Fibroblast of skin of left quadriceps (primary cell): ENCODE results near the gene ADAM19.
A peak's percentile ranks its signal among the peaks of the same experiment; 100 is the strongest.

ENCODE experiments used
- DNase-seq, 2 experiments: peaks; one replicate each; pipeline ENCODE4 v3.0.0-alpha.2; 2013; ENCODE audit warnings: low read depth in 2 of 2

Gene ADAM19

GRCh38 chr5:157516006-157516405 lies 59.6 kb downstream of the ADAM19 start:
- peak; percentile 75 for DNase-seq

DNA sequence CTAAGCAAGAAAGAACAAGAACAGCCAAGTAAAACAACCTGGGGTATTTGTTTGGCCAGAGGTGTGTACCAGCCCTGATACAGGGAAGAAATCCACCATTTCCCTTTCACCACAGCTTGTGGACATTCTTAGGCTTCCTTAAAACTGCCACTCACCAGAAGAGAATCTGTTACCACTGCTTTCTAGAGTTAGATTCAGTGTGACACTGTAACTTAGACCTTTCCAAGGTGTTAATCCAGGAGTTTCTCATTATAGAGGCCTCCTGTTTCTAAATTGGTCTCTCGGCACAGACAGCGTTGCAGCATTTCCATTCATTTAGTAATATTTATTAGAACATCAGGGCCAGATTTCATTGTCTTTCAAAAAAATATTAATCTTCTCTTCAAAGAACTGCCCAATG lies 60.6 kb downstream of the ADAM19 start:
- DNase-seq = no peak

DNA sequence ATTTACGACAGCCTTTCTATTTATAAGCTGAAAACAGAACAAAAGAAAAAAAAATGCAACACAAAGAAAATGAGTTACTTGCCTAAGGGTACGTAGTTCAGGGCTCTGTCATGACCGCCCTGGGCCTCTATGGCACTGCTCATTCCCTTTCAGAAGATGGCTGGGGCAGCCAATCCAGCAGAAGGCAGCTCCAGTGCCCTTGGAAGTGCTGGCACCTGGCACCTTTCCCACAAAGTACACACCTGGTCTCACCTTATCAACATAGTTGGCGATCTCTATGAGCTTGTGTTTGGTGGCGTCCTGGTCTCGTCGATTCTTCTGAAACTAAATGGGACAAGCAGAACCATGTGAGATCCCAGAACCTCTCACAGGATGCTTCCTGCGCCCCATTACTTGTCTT lies 62.4 kb downstream of the ADAM19 start:
- no peak for DNase-seq

GRCh38 chr5:157511651-157512644 lies 63.6 kb downstream of the ADAM19 start:
- DNase-seq = peak; percentile 92 to 93

GRCh38 chr5:157510682-157511081 lies 64.9 kb downstream of the ADAM19 start:
- no peak for DNase-seq

DNA sequence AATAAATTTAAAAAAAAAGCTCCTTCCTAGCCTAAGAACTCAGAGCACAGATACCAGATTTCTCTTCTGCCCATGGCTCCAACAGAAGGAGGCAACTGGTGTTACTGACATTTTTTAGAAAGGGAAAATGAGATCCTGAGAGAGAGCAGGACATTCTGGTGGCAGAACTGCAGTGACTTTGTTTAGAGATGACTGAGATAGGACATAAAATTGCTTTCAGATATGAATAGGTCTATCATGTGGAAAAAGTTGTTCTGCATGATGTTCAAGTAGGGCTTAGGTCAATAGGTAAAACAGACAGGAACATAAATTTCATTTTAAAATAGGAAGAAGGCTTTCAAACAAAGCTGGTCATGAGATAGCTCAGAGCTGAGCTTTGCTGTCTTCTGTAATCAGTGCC lies 66.0 kb downstream of the ADAM19 start:
- DNase-seq = no peak

DNA sequence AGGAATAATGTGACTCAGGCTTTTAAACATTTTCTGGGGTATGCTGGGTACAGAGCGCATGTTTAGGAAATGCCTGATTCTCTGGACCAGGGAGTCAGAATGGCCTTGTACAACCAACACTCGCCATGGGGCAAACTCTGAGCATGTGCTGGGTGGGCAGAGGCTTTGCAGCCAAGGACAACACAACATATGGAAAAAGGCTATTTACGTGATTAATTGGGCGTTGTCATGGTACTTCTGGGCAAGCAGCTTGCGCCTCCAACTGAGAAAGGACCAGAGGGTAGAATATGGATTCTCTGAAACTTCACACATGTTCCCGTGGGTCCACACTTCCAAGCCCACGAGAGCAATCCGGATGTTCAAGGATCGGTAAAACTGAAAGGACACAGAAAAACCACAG lies 66.5 kb downstream of the ADAM19 start:
- DNase-seq = no peak

DNA sequence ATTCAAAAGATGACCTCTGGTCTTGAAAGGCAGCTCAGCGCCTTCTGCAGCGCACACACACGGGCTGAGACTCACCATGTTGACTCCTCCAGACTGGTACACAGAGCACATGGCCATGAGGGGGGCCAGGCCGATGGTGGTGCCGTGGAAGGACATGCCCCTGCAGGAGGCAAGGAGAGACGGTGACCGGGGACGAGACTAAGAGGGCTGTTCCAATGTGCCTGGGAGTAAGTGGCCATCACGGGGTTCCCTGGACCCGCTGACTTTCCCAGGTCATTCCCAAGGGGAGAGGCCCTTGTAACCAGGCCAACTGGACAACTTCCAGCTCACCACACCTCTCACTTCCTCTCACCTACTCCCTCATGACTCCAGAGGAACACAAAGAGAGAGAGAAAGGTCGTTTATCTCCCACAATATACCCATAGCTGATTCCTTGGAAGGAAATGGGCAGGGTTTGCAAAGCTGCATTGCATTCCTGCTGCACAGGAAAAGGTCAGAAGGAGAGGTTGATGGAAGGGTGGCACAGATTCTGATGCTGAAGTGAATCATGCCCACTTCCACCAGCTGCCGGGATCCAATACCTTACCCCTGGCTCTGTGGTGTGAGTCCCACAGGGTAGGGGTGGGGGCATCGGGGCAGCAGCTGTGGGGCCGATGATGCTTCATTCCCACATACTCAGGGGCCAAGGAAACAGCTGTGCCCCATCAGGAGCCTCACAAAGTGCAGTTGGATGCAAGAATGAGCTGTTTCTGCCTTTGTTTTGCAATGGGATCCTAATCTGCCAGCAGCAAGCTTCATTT lies 68.4 kb downstream of the ADAM19 start:
- DNase-seq = no peak

DNA sequence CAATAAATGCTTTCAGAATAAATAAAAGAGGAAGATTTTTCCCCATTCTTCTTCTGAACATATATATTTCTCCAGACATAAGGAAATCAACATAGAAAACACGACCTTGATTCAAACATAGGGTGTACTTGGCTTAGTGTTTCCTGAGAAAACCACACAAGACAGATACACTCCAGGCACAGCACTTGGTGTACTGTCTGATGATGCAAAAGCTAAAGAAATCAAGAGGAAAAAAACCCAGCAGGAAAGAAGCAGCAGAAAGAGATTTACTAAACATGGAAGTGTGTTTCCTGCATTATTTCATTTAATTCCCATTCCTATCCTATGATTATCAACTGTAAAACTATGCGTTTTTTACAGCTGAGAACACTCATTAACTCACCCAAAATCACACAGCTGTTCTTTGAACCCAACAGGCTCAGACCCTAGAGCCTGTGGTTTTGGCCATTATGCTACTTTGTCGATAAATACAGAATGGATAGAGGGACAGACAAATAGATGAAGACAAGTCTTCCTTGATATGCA lies 69.4 kb downstream of the ADAM19 start:
- DNase-seq = no peak

DNA sequence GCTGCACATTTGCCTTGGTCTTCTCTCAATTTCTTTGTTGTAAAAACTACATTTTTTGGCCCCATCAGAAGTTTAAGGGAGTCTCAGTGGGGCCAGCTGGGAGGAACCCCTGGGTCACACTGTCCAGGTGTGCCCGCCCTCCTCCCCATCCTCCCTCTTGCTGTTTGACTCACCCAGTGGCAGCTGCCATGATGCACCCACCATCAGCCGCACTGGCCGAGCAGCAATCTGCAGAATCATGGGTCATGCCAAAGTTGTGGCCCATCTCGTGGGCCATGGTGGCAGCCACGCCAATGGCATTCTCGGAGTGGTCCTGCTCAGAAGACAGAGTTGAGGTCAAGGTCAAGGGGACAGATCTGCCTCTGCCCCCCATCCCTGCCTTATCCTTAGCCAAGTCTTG lies 70.1 kb downstream of the ADAM19 start:
- DNase-seq = no peak

- no peak for DNase-seq
These were observed 71.5 kb downstream of the ADAM19 start for GRCh38 chr5:157504053-157504452.

GRCh38 chr5:157502143-157502647 lies 73.4 kb downstream of the ADAM19 start:
- DNase-seq = no peak

- DNase-seq = no peak
These were observed 77.5 kb downstream of the ADAM19 start for GRCh38 chr5:157497875-157498611.

DNA sequence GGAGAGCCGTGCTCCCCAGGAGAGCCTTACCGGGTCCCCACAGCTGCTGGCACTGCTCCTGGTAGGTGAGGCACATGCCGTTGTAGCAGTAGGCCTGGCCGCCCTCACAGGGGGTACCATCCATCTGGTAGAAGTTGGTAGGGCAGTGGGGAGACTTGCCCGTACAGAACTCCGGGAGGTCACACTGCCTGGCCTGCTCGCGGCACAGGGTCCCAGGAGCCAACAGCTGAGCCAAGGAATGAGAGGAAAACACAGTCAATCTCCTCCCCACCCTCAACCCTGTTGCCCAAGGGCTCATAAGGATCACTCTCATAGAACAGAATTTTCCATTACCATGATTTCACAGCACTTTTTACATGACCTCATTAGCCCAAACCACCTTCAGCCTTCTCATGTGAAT lies 78.7 kb downstream of the ADAM19 start:
- DNase-seq = no peak

DNA sequence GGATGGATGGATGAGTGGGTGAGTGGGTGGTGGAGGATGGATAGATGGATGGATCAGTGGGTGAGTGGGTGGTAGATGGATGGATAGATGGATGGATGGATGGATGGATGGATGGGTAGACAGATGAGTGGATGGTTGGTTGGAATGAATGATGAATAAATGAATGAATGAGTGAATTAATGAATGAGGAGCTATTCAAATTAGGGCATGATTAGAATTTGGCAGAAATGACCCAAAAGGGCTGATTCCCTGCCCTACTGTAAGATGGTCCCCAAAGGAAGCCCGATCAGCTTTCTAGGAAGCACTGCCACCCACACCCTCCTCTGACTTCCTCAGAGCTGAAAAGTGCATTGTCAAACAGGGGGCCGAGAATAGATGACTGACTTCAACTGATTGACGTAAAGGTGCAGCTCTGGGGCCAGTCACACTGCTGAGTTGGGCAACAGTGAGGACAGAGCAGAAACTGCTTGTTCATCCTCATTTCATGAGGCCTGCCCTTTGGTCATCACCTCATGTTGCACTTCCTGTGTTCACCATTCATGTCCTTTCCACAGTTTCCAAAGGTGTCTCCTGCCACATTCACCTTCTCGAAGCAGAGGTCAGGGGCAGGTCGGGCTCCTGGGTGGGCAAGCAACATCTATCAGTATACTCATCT lies 81.3 kb downstream of the ADAM19 start:
- DNase-seq = no peak

DNA sequence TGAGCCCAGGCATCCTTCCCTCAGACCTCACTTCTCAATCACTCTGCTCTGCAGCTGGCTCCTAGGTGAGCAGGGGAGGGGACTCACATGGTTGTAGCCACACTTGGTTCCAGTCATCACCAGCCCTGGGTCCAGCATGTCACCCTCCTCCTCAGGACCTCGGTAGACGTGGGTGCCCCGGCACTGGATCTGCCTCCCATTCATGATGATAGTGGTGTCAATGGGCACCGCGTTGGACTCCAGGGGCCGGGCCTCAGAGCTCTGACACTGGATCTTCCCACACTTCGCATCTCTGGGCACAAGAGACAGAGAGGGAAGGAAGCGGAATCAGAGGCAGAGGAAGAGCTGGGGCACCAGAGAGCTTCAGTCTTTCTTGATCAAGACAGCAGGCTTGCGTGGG lies 82.7 kb downstream of the ADAM19 start:
- no peak for DNase-seq

- no peak for DNase-seq
These were observed 84.0 kb downstream of the ADAM19 start for GRCh38 chr5:157491471-157491995.

- DNase-seq = no peak
These were observed 88.2 kb downstream of the ADAM19 start for GRCh38 chr5:157487358-157487757.

DNA sequence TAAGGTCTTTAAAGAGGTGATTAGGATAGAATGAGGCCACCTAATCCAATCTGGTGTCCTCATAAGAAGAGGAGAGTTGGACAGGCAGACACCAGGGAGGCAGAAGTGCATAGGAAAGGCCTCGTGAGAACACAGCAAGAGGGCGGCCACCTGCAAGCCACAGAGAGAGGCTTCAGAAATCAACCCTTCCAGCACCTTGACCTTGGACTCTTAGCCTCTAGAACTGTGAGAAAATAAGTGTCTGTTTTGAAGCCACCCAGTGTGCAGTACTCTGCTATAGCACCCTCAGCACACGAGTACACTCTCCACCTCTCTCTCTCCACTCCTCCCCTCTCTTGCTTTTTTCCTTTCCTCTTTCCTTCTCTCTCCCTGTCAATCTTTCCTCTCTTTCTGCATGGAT lies 88.7 kb downstream of the ADAM19 start:
- no peak for DNase-seq

GRCh38 chr5:157486221-157486681 lies 89.3 kb downstream of the ADAM19 start:
- no peak for DNase-seq

DNA sequence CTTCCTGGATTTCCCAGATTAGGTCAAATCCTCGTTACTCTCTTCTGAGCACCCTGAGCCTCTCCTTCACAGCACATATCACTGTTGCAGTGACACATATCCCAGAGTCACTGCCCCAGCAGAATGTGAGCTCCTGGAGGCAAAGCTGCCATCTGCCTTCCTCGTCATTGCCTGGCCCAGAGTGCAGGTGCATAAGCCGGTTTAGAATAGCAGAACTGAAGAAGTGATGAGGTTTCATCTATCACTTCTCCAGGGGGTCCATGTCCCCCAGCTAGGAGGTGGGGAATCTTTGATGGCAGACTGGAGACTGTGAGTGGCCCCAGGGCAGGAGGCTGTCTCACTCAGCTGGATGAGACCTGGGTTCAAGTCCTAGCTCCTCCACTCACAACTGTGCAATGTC lies 89.8 kb downstream of the ADAM19 start:
- DNase-seq = no peak
